Panc1 (cell line): ENCODE data around the gene LTB4R. TPM values are rescaled to one million over a fixed set of nuclear protein-coding genes. Genes with fewer than 3 reads are reported as not detected.

ENCODE experiments used
- ATAC-seq: fragments of 200-7000 bp; cut with Tn5 transposase; 2 replicates; pipeline ENCODE4 v1.9.1; 2020; ENCODE audit warnings: mild to moderate bottlenecking, moderate library complexity
- BruUV-seq: library from RNA; stranded (reverse); fragments of 400-500 nt; replicated peaks from 2 replicates; lab custom pipeline; 2021; lab: Mats Ljungman, UMichigan
- CTCF ChIA-PET: fragments of 300-600 bp; sonication (Branson Sonifier 250); formaldehyde crosslinking; loops from one replicate; lab custom pipeline; 2022; ENCODE audit warnings: antibody characterized with exemption; lab: Charles Lee
- POLR2A ChIA-PET: fragments of 300-600 bp; sonication (Branson Sonifier 250); formaldehyde crosslinking; loops from one replicate; lab custom pipeline; 2022; ENCODE audit warnings: antibody characterized with exemption; lab: Charles Lee
- DNase-seq: peaks from one replicate; pipeline ENCODE4 v3.0.0-alpha.2; 2010; ENCODE audit warnings: low read depth, low spot score
- H3K27ac ChIP-seq: 2 replicates; pipeline ENCODE4 v1.5.1; 2011; ENCODE audit warnings: mild to moderate bottlenecking, low read length, inconsistent platforms
- H3K27me3 ChIP-seq: fragments of 200-500 bp; sonication (Bioruptor generic); 2 replicates; pipeline ENCODE4 v1.6.0; 2014; ENCODE audit warnings: low read length, inconsistent platforms; ENCODE audit not compliant: control insufficient read depth, insufficient read depth
- H3K36me3 ChIP-seq: fragments of 200-500 bp; sonication (Bioruptor generic); 2 replicates; pipeline ENCODE4 v1.5.1; 2014; ENCODE audit warnings: inconsistent platforms, mild to moderate bottlenecking, low read length, moderate library complexity; ENCODE audit not compliant: control insufficient read depth, insufficient read depth
- H3K4me1 ChIP-seq: 2 replicates; pipeline ENCODE4 v1.5.1; 2011; ENCODE audit warnings: inconsistent platforms, mild to moderate bottlenecking, low read length, moderate library complexity; ENCODE audit not compliant: control insufficient read depth, insufficient read depth
- H3K4me3 ChIP-seq, 2 experiments: 2 replicates each; pipeline ENCODE4 v1.5.1; 2011 to 2012; ENCODE audit warnings: low read depth in 2 of 2, low read length in 2 of 2, mild to moderate bottlenecking in 2 of 2, inconsistent platforms in 1 of 2, moderate library complexity in 1 of 2
- H3K9me3 ChIP-seq: fragments of 200-500 bp; sonication (Bioruptor generic); 2 replicates; pipeline ENCODE4 v1.5.1; 2014; ENCODE audit warnings: low read depth, mild to moderate bottlenecking, inconsistent platforms, low read length, moderate library complexity; ENCODE audit not compliant: control insufficient read depth, insufficient read depth
- CTCF ChIP-seq: fragments of 450-650 bp; IDR thresholded peaks from 2 replicates; pipeline ENCODE4 v1.5.1; 2017; ENCODE audit warnings: mild to moderate bottlenecking
- POLR2AphosphoS5 ChIP-seq: IDR thresholded peaks from 2 replicates; pipeline ENCODE4 v1.6.1; 2012; ENCODE audit warnings: mild to moderate bottlenecking, low read depth, low read length, moderate library complexity
- REST ChIP-seq, 2 experiments: IDR thresholded peaks; 2 replicates each; pipeline ENCODE4 v1.6.1; 2011 to 2012; ENCODE audit warnings: low read depth in 2 of 2, control low read depth in 1 of 2, low read length in 1 of 2, mild to moderate bottlenecking in 1 of 2, moderate library complexity in 1 of 2; ENCODE audit not compliant: insufficient read depth in 1 of 2
- SIN3A ChIP-seq: IDR thresholded peaks from 2 replicates; pipeline ENCODE4 v1.6.1; 2012; ENCODE audit warnings: low read depth, mild to moderate bottlenecking, low read length, moderate library complexity, borderline replicate concordance; ENCODE audit not compliant: insufficient read depth
- TCF7L2 ChIP-seq: IDR thresholded peaks from 2 replicates; pipeline ENCODE4 v1.6.1; 2011; ENCODE audit warnings: mild to moderate bottlenecking, low read depth, low read length, inconsistent platforms
- in situ Hi-C: cut with HindIII; loops from 2 replicates; pipeline ENCODE4 v1.10.0; 2016; ENCODE audit warnings: low sequenced_read_pairs, low pct_unique_long_range_greater_than_20kb
- intact Hi-C: fragments of 100-400 bp; cut with micrococcal nuclease; formaldehyde crosslinking; loops from one replicate; pipeline ENCODE4 v1.10.0; 2022; ENCODE audit not compliant: unreplicated experiment
- total RNA-seq: library from RNA; stranded (reverse); gene quantifications from one replicate; pipeline ENCODE4 v1.2.1, GENCODE V29; 2021; ENCODE audit not compliant: unreplicated experiment

The LTB4R gene
- total RNA-seq, 1 experiment from 2014 or later = 4.8 TPM

GRCh38 chr14:24364841-24365240, 53.5 kb downstream of the LTB4R start:
- ChIA-PET POLR2A (interaction anchor here (1.2 kb wide), 1 partner anchor 67 kb away, joined by 5 read pairs; no protein-coding TSS in a partner anchor), CTCF (interaction anchor here (1.6 to 2.3 kb wide), 2 partner anchors 31 to 66 kb away, joined by 7 to 46 read pairs; partner anchors contain the start of gene KHNYN)
- no peak for DNase-seq

More at GRCh38 chr14:24364841-24365240, 53.5 kb downstream of the LTB4R start:
- no TSS peak for BruUV-seq
- Histone ChIP-seq H3K4me1 (peaks cover 6% of the 10 kb centered on the region), H3K36me3 (no peaks in the 10 kb centered on the region; the same call in 1 of the 2 replicates), H3K27me3 (no peaks in the 10 kb centered on the region), H3K4me3 (no peak overlapping the region), H3K27ac (no peak overlapping the region), H3K9me3 (no peaks in the 10 kb centered on the region)
- TF ChIP-seq CTCF = no peak
- no peak for TF ChIP-seq TCF7L2
- TF ChIP-seq REST (IDR thresholded peaks at IDR 0.05; ENCODE audit: insufficient read depth in 1 of 2, low read depth in 2 of 2, low read length in 1 of 2) = no peak
- no peak for TF ChIP-seq POLR2AphosphoS5
- no peak for TF ChIP-seq SIN3A
- in situ Hi-C loops (no loop called here), intact Hi-C loops (loop anchor here (1.0 kb wide), 1 partner anchor 66 kb away; no protein-coding TSS in a partner anchor)
- no peak for ATAC-seq
